Measurements from ENCODE around the gene PRMT1.
"Not testable (repeated sequence)": the region's sequence is repeated elsewhere in the genome, so short reads cannot be mapped to it uniquely, and the experiment has no call there.

PRMT1 gene

DNA sequence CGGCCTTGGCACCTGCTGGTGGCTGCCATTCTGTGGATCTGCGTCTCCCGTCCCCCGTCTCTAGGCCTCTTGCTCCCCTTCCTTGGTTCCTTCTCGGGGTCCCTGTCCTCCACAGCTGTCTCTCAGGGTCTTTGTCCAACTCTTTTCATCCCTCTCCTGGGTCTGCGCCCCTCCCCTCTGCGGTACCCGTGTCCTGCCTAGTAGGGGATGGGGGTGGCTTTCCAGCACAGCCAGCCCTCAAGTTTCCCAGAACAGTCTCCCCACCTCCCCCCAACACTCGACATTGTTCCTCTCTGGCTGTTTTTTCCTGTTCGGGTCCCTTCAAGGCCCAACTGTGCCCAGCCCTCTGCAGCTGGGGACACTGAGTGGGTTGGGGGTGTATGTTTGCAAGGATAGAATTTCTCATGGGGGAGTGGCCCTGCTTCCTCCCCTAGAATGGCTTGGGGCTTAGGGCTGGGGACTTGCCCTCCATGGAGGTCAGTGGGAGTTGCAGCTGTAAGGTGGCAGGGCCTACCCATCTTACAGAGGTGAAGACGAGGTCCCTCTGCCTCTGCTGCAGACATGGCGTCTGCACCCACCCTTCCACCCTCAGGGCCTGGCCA, 11.6 kb downstream of the PRMT1 start:
- no peak for DNase-seq (ENCODE audit: low read depth)

DNA sequence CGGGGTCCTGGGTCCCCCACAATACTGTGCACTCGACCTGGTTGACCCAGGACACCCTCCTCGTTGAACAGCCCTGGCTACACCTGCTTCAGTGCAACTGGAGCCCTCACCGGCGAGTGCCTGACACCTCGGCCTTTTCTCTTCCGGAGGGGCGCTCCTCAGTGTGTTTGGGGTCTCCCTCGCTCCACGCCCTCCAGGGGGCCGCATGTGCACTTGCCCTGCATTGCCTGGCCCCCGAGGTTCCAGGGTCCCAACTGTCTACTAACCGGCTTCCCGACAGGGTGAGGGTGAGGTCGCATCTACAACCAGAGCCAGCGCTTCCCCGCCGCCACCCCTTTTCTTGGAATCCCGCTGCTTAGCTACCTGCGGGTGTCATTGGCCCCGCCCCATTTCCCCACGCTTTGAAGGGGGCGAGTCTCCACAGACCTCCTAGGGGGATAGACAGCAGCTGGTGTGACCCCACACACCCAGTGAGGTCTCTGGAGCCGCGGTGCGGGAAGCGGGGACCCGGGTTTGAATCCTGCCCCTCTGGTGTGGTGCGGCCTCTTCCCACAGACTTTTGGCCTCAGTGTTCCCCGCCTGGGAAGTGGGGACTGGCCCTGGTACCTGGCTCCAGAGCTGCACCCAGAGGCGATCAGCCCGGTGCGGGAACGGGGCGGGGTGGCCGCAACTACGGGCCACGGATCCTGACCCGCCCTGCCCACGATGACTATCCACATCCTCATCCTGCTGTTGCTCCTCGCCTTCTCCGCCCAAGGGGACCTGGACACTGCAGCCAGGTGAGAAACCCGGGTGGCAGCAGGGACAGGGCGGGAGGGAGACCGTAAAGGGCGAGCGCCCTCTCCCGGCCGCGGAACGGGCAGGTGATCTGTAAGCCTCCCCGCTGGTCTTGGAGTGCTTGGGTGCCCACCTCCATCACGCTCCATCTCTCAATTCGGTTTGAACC, 12.3 kb downstream of the PRMT1 start, which contains the start of gene ADM5:
Gene ADM5 (plus strand): TSS at position 462 of the 946 bp plus-strand sequence. CDS start 244 bp downstream, at position 706.
- DNase-seq (ENCODE audit: low read depth) = peak; percentile 51

DNA sequence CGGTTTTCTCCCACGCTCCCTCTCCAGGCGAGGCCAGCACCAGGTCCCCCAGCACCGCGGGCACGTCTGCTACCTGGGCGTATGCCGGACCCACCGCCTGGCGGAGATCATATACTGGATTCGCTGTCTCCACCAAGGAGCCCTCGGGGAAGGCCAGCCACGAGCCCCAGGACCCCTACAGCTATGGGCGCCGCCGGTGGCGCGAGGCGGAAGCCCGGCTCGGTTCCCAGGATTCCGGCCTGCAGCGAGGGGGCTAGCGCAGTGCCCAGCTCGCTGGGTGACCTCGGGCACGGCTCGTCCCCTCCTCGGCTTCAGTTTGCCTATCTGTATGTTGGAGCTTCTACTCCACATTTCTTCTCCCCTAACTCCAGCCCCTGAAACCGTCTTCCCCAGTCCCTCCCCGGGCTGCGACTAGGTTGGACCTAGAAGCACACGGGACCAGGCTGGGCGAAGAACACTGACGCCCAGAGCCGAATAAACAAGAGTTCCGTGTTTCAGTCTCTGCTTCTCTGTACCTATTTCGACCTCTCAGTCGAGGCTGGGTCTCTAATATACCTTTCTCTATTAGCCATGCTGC, 13.1 kb downstream of the PRMT1 start:
- DNase-seq (ENCODE audit: low read depth) = peak; percentile 45

DNA sequence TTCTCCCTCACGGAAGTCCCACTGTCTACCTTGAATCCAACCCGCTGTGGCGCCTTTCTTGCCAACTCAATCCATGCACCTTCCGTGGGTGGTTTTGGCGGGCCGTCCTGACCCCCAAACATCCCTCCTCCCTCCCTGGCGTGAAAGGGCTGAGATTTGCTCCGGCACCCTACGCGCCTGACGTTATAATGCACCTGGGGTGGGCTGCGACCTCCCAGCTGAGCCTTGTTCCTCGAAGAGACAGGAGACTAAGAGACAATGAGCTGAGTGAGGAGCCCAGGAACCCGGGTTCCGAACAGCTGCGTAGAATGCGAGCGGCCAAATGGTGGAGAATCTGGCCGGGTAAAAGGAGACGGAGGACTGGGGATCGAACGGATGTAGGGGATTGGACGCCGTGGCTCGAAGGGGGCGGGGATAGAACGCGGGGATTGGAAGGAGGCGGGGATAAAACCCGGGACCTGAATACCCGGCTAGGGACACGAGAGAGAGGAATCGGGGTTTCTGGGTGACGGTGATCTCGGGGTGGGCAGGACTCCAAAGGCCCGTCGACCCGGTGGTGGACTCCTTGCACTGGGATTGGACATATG, 13.7 kb downstream of the PRMT1 start, which contains the start of gene CPT1C:
Gene CPT1C (plus strand): TSS at position 461 of the 587 bp plus-strand sequence. CDS start 1,137 bp downstream, outside the sequence.
- peak; percentile 91 for DNase-seq (ENCODE audit: low read depth)

DNA sequence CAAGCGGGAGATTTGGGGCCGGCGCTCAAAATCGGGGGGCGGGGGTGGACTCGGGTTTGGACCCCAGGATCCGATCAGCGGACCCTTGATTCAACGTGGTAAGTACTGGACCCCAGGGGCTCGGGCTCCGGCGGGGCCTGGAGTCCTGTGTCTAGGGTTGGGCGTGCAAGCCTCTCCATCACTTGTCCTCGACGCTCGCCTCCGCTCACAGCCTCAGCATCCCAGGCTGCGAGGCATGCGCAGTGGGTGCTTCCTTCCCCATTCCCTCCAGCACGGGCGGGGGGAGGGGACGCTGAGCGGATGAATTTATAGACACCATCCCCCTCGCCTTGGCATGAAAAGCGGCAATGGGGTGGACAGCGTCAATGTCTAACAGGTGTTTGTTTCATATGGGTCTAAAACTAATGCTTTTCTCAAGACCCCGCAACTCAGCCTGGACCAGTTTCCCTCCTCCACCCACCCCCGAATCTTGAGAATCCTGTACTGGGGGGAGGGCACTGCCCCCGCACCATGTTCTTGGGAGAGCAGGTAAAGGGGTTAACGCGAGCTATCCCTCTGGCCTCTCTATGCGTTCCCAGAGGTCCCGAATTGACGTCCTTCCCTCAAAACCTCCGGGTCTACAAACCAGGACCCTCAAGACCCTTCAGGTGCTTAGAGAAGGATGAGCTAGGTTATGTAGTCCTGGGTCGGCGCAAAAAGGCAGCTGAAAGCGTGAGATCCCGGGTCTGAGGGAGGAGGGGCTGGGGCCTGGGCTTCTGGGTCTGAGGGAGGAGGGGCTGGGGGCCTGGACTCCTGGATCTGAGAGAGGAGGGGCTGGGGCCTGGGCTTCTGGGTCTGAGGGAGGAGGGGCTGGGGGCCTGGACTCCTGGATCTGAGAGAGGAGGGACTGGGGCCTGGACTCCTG, 14.4 kb downstream of the PRMT1 start:
- DNase-seq (ENCODE audit: low read depth) = peak; percentile 83

DNA sequence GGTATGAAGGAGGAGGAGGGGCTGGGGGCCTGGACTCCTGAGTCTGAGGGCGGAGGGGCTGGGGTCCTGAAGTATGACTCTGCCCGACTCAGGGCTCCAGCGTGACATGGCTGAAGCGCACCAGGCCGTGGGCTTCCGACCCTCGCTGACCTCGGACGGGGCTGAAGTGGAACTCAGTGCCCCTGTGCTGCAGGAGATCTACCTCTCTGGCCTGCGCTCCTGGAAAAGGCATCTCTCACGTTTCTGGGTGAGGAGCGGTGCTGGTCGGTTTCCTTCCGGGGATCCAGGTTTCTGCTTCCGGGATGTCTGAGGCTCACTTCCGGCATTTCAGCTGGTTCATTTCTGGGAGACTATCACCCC, 15.1 kb downstream of the PRMT1 start:
- DNase-seq (ENCODE audit: low read depth) = no peak

DNA sequence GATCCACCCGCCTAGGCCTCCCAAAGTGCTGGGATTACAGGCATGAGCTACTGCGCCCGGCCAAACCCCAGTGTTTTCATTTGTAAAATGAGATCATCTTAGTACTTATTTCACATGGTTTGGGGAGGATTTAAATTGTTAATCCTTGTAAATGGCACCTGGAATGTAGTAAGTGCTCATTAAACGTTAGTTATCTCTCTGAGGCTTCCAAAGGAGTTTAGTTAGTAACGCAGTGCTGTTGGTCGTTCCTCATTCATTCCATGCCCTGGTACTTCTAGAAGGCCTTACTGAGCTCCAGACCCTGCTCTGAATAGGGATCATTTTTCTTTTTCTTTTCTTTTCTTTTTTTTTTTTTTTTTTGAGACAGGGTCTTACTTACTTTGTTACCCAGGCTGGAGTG, 19.0 kb downstream of the PRMT1 start:
- no peak for DNase-seq (ENCODE audit: low read depth)

DNA sequence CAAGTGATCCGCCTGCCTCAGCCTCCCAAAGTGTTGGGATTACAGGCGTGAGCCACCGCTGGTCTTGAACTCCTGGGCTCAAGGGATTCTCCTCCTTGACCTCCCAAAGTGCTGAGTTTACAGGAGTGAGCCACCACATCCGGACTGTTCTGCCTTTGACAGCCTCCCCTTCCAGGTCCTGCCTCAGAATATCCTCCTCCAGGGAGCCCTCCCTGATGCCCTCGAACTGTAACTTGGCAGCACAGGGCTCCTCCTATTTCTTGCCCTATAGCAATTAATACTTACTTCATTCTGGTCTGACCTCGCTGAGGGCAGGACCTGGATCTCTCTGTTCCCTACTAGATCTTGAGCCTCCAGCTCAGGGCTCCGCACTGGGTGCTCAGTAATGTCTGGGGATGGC, 19.8 kb downstream of the PRMT1 start:
- no peak for DNase-seq (ENCODE audit: low read depth)

DNA sequence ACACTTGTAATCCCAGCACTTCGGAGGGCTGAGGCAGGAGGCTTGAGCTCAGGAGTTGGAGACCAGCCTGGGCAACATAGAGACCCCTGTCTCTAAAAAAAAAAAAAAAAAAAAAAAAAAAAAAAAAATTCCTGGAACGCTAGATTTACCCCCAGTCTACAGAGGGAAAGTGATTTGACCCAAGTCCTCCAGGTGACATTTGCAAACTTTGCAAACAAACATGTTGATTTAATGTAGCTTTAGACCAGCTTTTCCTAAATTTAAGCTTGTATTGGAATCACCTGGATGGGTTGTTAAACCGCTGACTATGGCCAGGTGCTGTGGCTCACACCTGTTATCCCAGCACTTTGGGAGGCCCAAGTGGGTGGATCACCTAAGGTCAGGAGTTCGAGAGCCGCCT, 22.3 kb downstream of the PRMT1 start:
- DNase-seq (ENCODE audit: low read depth) = no peak

DNA sequence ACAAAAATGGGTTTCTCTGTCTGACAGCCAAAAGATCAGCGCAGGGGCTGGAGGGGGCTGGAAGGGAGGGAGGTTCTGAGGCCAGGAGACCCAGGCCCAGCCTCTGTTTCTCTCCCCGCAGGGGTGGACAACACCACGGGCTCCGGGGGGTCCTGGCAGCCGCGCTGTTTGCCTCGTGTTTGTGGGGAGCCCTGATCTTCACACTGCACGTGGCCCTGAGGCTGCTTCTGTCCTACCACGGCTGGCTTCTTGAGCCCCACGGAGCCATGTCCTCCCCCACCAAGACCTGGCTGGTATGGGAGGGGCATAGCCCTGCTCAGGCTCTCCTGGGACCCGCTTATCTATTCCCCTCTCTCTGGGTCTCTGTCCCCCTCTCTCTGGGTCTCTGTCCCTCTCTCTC, 23.5 kb downstream of the PRMT1 start:
- DNase-seq (ENCODE audit: low read depth) = no peak

DNA sequence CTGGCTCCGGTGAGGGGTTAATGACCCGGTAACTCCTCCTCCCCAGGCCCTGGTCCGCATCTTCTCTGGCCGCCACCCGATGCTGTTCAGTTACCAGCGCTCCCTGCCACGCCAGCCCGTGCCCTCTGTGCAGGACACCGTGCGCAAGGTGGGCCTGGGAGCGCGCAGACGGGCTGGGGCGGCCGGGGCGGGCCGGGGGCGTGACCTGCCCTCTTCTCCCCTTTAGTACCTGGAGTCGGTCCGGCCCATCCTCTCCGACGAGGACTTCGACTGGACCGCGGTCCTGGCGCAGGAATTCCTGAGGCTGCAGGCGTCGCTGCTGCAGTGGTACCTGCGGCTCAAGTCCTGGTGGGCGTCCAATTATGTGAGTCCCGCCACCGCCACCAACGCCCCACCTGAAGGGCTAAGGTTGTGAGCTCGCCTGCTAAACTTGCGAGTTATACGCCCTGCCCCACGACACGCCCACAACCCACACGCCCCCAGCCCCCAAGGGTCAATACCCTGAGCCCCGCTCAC, 24.3 kb downstream of the PRMT1 start:
- DNase-seq (ENCODE audit: low read depth) = no peak

DNA sequence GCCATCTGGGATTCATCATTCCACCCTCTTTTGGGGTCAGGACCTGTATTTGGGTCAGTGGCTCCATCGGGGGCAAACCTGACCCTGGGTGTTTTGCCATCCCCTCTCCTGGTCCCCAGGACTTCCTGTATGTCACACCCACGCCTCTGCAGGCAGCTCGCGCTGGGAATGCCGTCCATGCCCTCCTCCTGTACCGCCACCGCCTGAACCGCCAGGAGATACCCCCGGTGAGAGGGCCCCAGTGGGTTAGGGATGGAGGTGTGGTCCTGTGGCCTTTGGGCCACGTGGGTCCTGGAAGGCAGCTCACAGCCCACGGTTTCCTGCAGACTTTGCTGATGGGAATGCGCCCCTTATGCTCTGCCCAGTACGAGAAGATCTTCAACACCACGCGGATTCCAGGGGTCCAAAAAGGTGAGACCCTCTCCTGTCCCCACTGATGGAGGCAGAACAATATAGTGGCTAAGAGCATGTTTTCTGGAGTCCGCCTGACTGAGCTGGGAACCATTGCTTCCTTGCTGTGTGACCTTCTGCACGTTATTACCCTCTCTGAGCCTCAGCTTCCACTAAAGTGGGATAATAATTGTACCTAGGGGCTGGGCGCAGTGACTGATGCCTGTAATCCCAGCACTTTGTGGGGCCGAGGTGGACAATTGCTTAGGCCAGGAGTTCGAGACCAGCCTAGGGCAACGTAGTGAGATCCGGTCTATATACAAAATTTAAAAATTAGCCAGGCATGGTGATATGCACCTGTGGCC, 28.0 kb downstream of the PRMT1 start:
- DNase-seq (ENCODE audit: low read depth) = no peak

DNA sequence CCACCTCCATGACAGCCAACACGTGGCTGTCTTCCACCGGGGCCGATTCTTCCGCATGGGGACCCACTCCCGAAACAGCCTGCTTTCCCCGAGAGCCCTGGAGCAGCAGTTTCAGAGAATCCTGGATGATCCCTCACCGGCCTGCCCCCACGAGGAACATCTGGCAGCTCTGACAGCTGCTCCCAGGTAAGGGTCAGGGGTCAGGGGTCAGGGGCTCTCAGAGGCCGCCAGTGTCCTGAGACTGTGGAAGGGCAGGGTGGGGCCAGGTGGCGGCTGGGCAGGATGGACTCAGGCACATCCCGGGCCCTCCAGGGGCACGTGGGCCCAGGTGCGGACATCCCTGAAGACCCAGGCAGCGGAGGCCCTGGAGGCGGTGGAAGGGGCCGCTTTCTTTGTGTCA, 28.8 kb downstream of the PRMT1 start:
- DNase-seq (ENCODE audit: low read depth) = no peak

DNA sequence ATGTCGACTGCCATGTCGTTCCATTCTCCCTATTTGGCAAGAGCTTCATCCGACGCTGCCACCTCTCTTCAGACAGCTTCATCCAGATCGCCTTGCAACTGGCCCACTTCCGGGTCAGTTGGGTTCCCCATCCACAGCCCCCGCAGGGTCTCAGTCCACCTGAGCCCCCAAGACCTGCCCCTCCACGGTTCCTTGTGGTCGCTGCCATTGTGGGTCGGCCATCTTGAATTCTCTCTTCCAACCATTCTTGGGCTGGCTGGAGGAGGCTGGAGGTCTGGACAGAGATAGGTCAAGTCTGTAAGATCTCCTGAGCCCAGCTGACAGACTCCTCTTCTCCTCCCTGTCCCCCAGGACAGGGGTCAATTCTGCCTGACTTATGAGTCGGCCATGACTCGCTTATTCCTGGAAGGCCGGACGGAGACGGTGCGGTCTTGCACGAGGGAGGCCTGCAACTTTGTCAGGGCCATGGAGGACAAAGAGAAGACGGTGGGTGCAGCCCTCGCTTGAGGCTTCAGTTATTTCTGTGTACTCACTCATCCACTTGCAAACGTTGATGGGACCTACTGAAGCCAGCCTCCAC, 33.4 kb downstream of the PRMT1 start:
- peak; percentile 84 for DNase-seq (ENCODE audit: low read depth)

DNA sequence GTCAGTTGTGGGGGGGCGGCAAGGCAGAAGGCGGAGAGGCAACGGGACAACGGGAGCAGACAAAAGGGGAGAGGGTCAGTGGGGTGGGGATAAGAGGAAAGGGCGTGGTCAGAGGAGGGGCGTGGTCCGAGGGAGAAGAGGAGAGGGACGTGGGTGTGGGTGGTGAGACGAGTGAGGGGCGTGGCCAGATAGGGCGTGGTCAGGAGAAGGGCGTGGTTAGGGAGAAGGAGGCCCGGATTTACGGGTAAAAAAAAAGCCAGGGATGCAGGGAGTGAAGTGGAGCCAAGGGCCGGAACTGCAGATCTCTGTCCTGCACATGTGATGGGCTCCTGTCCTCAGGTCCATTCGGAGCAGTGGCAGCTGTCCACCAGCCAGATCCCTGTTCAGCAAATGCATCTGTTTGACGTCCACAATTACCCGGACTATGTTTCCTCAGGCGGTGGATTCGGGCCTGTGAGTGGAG, 35.4 kb downstream of the PRMT1 start:
- peak; percentile 94 for DNase-seq (ENCODE audit: low read depth)

DNA sequence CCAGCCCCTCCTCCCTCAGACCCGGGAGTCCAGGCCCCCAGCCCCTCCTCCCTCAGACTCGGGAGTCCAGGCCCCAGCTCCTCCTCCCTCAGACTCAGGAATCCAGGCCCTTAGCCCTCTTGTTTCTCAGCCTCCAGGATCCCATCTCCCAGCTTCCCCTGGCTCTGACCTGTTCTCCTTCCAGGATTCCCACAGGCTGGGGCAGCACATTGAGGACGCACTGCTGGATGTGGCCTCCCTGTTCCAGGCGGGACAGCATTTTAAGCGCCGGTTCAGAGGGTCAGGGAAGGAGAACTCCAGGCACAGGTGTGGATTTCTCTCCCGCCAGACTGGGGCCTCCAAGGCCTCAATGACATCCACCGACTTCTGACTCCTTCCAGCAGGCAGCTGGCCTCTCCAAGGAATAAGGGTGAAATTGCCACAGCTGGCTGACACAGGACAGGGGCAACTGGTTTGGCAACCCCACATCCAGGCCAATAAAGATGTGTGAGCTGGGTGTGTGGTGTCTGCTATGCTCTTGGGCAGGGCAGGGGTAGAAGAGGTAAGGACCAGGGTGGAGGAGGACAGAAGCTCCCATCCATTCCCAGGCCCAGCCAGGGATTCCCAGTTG, 36.3 kb downstream of the PRMT1 start:
- no peak for DNase-seq (ENCODE audit: low read depth)

DNA sequence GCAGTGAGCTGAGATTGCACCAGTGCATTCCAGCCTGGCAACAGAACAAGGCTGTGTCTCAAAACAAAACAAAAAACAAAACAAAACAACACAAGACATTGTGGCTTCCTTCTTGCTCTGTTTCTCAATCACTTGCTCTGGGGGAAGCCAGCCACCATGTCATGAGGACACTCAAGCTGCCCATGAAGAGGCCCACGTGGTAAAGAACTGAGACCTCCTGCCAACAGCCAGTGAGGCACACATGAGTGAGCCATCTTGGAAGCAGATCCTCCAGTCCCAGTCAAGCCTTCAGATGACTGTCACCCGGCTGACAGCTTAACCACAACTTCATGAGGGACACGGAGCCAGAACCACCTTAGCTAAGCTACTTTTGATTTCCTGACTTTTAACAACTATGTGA, 39.1 kb downstream of the PRMT1 start:
- DNase-seq (ENCODE audit: low read depth) = no peak

DNA sequence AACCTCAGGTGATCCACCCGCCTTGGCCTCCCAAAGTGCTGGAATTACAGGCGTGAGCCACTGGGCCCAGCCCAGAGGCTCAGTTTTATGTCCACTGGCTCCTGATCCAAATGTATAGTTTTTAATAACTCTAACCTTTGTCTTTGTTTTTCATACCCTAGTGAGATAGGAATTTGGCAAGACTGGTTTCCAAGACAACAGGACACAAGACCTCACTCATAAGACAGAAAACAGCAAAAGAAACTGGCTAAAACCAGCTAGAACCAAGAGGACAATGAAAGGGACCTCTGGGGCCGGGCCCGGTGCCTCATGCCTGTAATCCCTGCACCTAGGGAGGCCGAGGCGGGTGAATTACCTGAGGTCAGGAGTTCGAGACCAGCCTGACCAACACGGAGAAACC, 41.4 kb downstream of the PRMT1 start:
- DNase-seq (ENCODE audit: low read depth) = no peak

DNA sequence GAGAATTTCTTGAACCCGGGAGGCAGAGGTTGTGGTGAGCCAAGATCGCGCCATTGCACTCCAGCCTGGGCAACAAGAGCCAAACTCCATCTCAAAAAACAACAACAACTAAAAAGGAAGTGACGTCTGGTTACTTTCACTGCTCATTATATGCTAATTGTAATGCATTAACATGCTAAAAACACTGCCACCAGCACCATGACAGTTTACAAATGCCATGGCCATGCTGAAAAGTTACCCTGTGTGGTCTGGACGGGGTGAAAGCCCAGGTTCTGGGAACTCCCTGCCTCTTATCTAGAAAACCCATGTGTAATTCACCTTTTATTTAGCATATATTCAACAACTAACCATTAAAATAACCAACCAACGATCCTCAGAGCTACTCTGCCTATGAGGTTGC, 41.9 kb downstream of the PRMT1 start:
- DNase-seq (ENCODE audit: low read depth) = no peak

DNA sequence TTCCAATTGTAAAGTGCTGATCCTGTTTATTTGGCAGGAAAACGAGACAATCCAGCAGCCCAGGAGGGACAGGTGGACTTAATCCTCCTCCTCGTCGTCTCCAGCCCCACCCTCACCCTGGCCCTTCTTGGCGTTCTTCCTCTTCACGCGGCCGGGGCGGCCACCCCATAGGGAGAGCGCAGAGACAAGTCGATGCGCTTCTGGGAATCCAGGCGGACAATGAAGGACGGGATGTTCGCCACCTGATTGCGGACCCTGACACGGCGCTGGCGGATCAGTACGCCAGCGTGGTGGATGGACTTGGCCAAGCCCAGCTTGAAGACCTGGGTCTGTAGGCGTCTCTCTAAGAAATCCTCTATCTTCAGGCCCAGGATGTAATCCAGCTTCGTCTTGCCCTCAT, 42.3 kb downstream of the PRMT1 start:
- DNase-seq (ENCODE audit: low read depth) = not testable (repeated sequence)

Data from ELR (cell line).